GM12878 (cell line): Measurements from ENCODE around the gene RNF130. TPM values are rescaled to one million over a fixed set of nuclear protein-coding genes. Genes with fewer than 3 reads are reported as not detected.

Experiments
- ATAC-seq: fragments of 200-7000 bp; cut with Tn5 transposase; 3 replicates; pipeline ENCODE4 v1.9.1; 2020; ENCODE audit warnings: mild to moderate bottlenecking, moderate library complexity
- BruUV-seq: library from RNA; stranded (reverse); fragments of 400-500 nt; replicated peaks from 2 replicates; lab custom pipeline; 2021; lab: Mats Ljungman, UMichigan
- CTCF ChIA-PET: fragments of 300-600 bp; sonication (Branson Sonifier 250); formaldehyde crosslinking; extraction: SDS; loops from one replicate; lab custom pipeline; 2021; ENCODE audit warnings: inconsistent platforms; lab: Yijun Ruan, JAX
- POLR2A ChIA-PET: fragments of 350-600 bp; formaldehyde crosslinking; extraction: SDS; loops from one replicate; lab custom pipeline; 2021; ENCODE audit warnings: inconsistent platforms; lab: Charles Lee
- RAD21 ChIA-PET: fragments of 300-600 bp; sonication (Branson Sonifier 250); formaldehyde crosslinking; loops from one replicate; lab custom pipeline; 2023; ENCODE audit warnings: antibody characterized with exemption; ENCODE audit not compliant: unreplicated experiment; lab: Charles Lee
- SMC1A ChIA-PET: fragments of 300-600 bp; sonication (Branson Sonifier 250); formaldehyde crosslinking; loops from one replicate; lab custom pipeline; 2023; ENCODE audit not compliant: unreplicated experiment, uncharacterized antibody; lab: Charles Lee
- DNase-seq: peaks from one replicate; pipeline ENCODE4 v3.0.0-alpha.2; 2011; ENCODE audit warnings: low read depth, low spot score
- FAIRE-seq: peaks from 3 replicates; lab custom pipeline; 2011; peaks lifted over from hg19 to GRCh38; lab: Jason Lieb, UNC
- H2AFZ ChIP-seq: 2 replicates; pipeline ENCODE4 v1.6.0; 2011; ENCODE audit warnings: low read depth, low read length, control low read depth; ENCODE audit not compliant: control insufficient read depth
- H3K27ac ChIP-seq: 2 replicates; pipeline ENCODE4 v1.5.1; 2011; ENCODE audit warnings: control low read depth; ENCODE audit not compliant: control insufficient read depth, insufficient read depth
- H3K27me3 ChIP-seq, 2 experiments: replicated peaks in 1 of 2; 2 replicates each; pipeline versions ENCODE4 v1.6.0 to v1.6.1; 2011; ENCODE audit warnings: low read length in 1 of 2; ENCODE audit not compliant: control insufficient read depth in 2 of 2, insufficient read depth in 2 of 2
- H3K36me3 ChIP-seq, 2 experiments: 2 replicates each; pipeline ENCODE4 v1.5.1; 2011; ENCODE audit warnings: low read length in 1 of 2; ENCODE audit not compliant: control insufficient read depth in 2 of 2, insufficient read depth in 2 of 2
- H3K4me1 ChIP-seq: 2 replicates; pipeline ENCODE4 v1.6.1; 2011; ENCODE audit warnings: mild to moderate bottlenecking, low read length, moderate library complexity, mixed read lengths; ENCODE audit not compliant: control insufficient read depth, insufficient read depth
- H3K4me2 ChIP-seq: 2 replicates; pipeline ENCODE4 v1.6.0; 2011; ENCODE audit warnings: control low read depth; ENCODE audit not compliant: control insufficient read depth, insufficient read depth
- H3K4me3 ChIP-seq: fragments of 200-600 bp; sonication (generic); 2 replicates; pipeline ENCODE4 v1.5.1; 2016
- H3K79me2 ChIP-seq: 2 replicates; pipeline ENCODE4 v1.6.0; 2011; ENCODE audit warnings: low read length; ENCODE audit not compliant: control insufficient read depth, insufficient read depth
- H3K9ac ChIP-seq: 2 replicates; pipeline ENCODE4 v1.8.0; 2011; ENCODE audit warnings: low read length, control low read depth, mixed read lengths; ENCODE audit not compliant: control insufficient read depth, insufficient read depth
- H3K9me3 ChIP-seq: replicated peaks from 3 replicates; pipeline ENCODE4 v1.5.1; 2011; ENCODE audit warnings: mild to moderate bottlenecking, low read length; ENCODE audit not compliant: control insufficient read depth, insufficient read depth
- H4K20me1 ChIP-seq: 2 replicates; pipeline ENCODE4 v1.6.0; 2011; ENCODE audit not compliant: control insufficient read depth, insufficient read depth
- NFIC ChIP-seq: IDR thresholded peaks from 2 replicates; pipeline ENCODE4 v1.6.1; 2012; ENCODE audit warnings: low read depth, mild to moderate bottlenecking, inconsistent platforms, low read length, moderate library complexity
- WRNIP1 ChIP-seq: IDR thresholded peaks from 2 replicates; pipeline ENCODE4 v1.6.1; 2011; ENCODE audit warnings: low read depth, low read length, improper control_type of control experiment, borderline replicate concordance
- YBX1 ChIP-seq: fragments of 450-650 bp; IDR thresholded peaks from 2 replicates; pipeline ENCODE4 v1.6.1; 2016; ENCODE audit warnings: antibody characterized with exemption
- ZNF274 ChIP-seq: IDR thresholded peaks from one replicate; pipeline ENCODE4 v1.8.0; 2011; ENCODE audit not compliant: insufficient read length, insufficient read depth
- ZNF384 ChIP-seq: IDR thresholded peaks from 2 replicates; pipeline ENCODE4 v1.6.1; 2012; ENCODE audit warnings: low read depth, mild to moderate bottlenecking, low read length, improper control_type of control experiment, borderline replicate concordance
- WGBS: methylation state at CpG from one replicate; pipeline ENCODE4 v1.1.6; 2016; ENCODE audit warnings: low lambda C conversion rate; ENCODE audit not compliant: insufficient replicate concordance, insufficient coverage; ENCODE audit errors: missing lambda C conversion rate; 5-methylcytosine and 5-hydroxymethylcytosine counted together
- in situ Hi-C: fragments of 300-500 bp; cut with MboI; formaldehyde crosslinking; loops from 9 replicates; pipeline ENCODE4 v1.14.3; 2018; ENCODE audit warnings: mixed read lengths
- intact Hi-C: fragments of 100-400 bp; cut with micrococcal nuclease; formaldehyde crosslinking; loops from one replicate; pipeline ENCODE4 v1.14.2; 2022; ENCODE audit not compliant: unreplicated experiment
- polyA plus RNA-seq, 11 experiments: library from polyadenylated mRNA; depleted of rRNA in 4 of 11; unstranded in 6 of 11; stranded (reverse) in 5 of 11; fragments of >200 nt; fragmentation: Nextera tagmentation in 4 of 11; fragmentation: Illumina TruSeq in 1 of 11; extraction: Ambion mirVana in 4 of 11; extraction: Trizol in 1 of 11; gene quantifications; 1 replicate in 1 of 11; 2 replicates in 10 of 11; pipeline versions ENCODE4 v1.2.1 to v1.2.3, GENCODE V29; 2011 to 2016; ENCODE audit warnings: inconsistent platforms in 2 of 11, missing spikeins in 2 of 11, low read depth in 1 of 11
- total RNA-seq, 4 experiments: library from RNA; depleted of rRNA in 3 of 4; stranded (reverse); fragments of >200 nt in 3 of 4; fragmentation: Illumina TruSeq in 1 of 4; extraction: Trizol in 1 of 4; gene quantifications; 2 replicates each; pipeline versions ENCODE4 v1.2.1 to v1.2.3, GENCODE V29; 2013 to 2021

The RNF130 gene
- total and polyA plus RNA-seq, 10 of the 15 experiments (the other 5 are each of a cell fraction or from before 2014, with no cell fraction given): 0.04 to 0.36 (median 0.11) TPM; not detected in 1

DNA sequence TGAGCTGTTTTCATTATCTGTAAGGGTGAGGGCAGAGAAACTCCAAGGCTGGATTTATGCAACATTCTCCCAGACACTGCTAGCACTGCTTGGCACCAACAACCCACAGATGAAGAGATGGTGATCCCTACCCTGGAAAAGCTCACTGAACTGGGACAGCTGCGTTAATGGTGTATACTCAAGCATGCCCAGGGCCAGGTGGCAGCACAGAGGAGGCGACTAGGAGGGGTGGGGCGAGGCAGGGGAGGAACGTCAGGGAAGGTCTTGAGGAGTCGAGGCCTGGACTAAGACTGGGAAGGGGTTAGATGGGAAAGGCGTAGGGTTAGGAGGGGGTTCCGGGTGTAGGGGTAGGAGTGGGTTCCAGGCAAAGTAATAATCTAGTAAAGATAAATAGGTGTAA is 90.8 kb downstream of the RNF130 start:
- Histone ChIP-seq H3K9ac (no peak overlapping the region), H3K4me1 (no peaks in the 10 kb centered on the region), H3K9me3 (no peaks in the 10 kb centered on the region), H3K4me3 (no peak overlapping the region), H3K27ac (no peak overlapping the region), H3K79me2 (no peaks in the 10 kb centered on the region), H2AFZ (no peak overlapping the region), H3K36me3 (no peaks in the 10 kb centered on the region), H3K27me3 (no peaks in the 10 kb centered on the region), H3K4me2 (no peak overlapping the region), H4K20me1 (no peaks in the 10 kb centered on the region)
- ChIA-PET CTCF (no interaction called here), POLR2A (no interaction called here), SMC1A (interaction anchor here (1.4 kb wide), 1 partner anchor 69 kb away, joined by 3 read pairs; no protein-coding TSS in a partner anchor), RAD21 (no interaction called here)
- no peak for FAIRE-seq
- 33% methylated on average over 7 of the region's 7 CpGs for WGBS
- no peak for ATAC-seq
- intact Hi-C loops: no loop called here
- TF ChIP-seq NFIC: no peak
- no TSS peak for BruUV-seq
- in situ Hi-C loops: no loop called here
- DNase-seq: no peak

DNA sequence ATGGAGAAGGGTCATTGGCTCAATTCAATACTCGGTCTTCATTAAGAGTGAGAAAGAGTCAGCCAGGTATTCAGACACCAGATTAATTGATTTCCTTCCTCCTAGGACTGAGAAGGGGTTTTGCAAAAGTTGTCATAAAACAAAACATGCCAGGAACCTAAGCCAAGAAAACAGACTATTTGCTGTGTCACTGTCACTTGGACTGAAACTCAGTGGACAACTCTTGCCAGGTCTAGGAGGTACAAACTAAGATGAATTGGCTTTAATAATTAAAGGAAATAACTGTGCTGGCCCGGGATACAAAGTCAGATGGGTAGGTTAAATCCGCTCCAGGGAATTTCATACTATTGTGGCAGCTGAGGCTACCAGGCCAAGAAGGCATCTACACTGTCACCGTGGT is 92.8 kb downstream of the RNF130 start:
- SMC1A ChIA-PET: no interaction called here

More for the DNA sequence above, 92.8 kb downstream of the RNF130 start:
- FAIRE-seq: no peak
- POLR2A ChIA-PET: no interaction called here
- Histone ChIP-seq H2AFZ (no peak overlapping the region), H4K20me1 (no peaks in the 10 kb centered on the region), H3K4me2 (no peak overlapping the region), H3K4me1 (no peaks in the 10 kb centered on the region), H3K9me3 (no peaks in the 10 kb centered on the region), H3K79me2 (no peaks in the 10 kb centered on the region), H3K9ac (no peak overlapping the region), H3K4me3 (no peak overlapping the region), H3K36me3 (no peaks in the 10 kb centered on the region), H3K27me3 (no peaks in the 10 kb centered on the region), H3K27ac (no peak overlapping the region)
- RAD21 ChIA-PET: no interaction called here
- WGBS: 18% methylated on average over 4 of the region's 4 CpGs
- intact Hi-C loops (loop anchor here (10.0 kb wide), 1 partner anchor 214 kb away; no protein-coding TSS in a partner anchor), in situ Hi-C loops (no loop called here)
- BruUV-seq: no TSS peak
- no peak for DNase-seq
- TF ChIP-seq ZNF384: no peak
- no peak for TF ChIP-seq WRNIP1
- TF ChIP-seq YBX1: no peak
- TF ChIP-seq ZNF274: no peak
- ATAC-seq: no peak
- CTCF ChIA-PET: no interaction called here
